ENCODE data around the gene PPP2R2B.
A peak's percentile ranks its signal among the peaks of the same experiment; 100 is the strongest.

PPP2R2B gene

DNA sequence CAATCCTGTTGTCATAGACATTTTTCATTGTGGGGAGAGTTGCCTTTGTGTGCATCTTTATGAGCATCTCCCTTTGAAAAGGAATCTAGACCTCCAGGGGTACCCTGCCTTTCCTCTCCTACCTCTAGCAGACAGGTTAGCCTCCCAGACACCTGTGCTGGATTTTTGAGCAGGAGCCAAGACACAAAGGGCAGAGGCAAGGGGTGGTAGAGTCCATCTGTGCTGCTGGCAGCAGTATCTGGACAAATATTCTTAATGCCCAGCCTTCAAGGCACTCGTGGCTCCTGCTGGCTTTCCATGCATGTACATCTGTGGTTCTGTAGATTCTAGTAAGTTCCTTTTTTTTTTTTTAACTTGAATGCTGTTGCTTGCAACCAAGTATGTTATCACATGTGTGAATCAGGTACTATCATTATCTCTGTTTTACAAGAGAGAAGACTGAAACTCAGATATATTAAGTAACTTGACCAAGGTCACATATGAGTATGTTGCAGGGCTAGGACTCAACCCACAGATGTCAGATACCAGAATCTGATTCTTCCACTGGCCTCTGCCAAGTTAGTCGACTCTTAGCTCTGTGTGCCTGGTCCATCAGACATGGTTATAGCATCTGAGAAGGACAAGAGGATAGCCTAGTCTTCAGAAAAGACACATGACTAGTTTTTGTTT is 329.6 kb downstream of the PPP2R2B start:
- DNase-seq (no peak), ATAC-seq (no peak)

DNA sequence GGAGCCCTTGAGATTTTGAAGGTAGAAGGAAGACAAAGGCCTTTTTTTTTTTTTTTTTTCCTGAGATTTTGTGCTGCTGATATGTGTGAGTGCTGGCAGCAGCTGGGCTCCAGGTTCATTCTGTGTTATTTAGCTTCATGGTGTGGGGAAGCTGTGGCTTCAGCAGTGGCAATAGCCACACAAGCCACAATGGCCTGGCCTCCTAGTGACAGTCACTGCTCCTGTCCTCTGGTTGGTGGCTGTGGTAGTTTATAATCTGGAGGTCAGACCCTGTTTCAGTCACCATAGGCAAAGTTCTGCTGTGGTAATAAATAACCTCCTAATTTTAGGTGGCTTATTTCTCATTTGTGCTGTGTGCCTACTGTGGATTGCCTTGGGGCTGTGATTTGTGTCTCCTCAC is 334.3 kb downstream of the PPP2R2B start:
- DNase-seq: no peak

DNA sequence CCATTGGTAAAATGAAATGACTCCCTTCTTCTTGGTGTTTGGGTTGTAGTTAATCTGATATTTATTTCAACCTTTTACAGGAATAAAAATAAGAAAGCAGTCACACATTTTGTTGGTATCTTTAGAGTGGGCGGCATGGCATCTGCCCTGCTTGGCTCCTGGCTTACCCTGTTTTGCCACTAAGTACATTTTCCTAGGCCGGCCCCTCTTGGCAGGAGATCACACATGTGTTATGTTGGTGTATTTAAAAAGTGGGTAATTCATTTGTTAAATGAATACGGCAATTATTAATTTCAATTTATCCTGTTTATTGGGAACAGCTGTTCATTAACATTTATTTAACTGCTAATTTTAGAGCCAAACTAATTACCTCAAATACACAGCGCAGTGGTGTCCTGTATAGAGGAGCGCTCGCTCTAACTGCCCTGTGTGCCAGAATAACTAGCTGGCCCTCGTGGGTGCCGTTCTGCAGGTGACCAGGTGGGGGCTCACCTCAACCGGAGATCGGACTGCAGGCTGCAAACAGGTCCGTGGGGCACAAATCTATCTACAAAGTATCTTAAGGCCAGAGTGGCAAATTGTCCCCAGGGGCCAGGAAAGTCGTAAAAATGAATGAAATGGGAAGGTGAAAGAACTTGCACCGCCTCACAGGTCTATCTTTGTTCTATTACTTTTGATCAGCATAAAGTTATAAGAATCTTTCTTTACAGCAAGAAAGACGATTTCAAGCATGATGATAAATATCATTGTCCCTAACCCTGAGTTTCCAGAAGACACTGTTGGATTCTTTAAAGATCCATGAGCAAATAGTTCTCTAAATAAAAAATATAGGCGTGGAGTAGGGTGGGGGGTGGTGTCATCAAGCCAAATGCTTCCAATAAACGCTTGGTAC is 336.4 kb downstream of the PPP2R2B start:
- DNase-seq (peak; percentile 76), ATAC-seq (peak; percentile 86)

More for the DNA sequence above, 334.3 kb downstream of the PPP2R2B start:
- no peak for ATAC-seq

DNA sequence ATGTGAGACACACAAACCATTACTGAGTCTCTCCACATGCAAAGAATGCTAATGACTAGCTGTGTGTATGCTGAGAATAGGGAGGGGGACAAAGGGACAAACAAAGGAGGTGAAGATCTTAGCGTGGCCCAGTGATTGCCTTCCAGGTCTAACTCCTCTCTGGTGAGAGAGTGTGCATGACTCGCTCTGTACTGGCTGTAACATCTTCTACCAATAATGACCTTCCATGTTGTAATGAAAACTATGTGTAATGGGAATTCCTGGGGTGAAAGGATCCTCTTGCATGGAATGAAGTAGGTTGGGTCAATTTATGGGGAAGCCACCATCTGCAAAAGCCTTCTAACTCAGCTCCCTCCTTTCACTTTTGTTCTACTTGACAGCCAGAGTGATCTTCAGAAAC is 338.1 kb downstream of the PPP2R2B start:
- DNase-seq: no peak
- no peak for ATAC-seq

DNA sequence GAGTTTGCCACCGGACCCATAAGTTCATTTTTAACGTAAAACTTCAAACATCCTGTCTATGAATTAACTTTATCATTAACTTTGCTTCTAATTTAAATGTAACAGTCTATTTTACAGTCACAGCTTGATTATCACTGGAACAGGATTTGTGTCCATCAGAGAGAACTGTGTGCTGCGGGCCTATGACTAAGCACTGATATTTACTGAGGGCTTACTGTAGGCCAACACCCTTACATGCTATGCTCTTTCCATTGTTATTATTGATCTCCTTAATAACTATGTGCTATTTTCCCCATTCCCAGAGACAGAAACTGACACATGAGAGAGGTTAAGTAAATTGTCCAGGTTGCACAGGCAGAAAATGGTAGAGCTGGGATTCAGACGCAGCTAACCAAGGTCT is 338.6 kb downstream of the PPP2R2B start:
- DNase-seq (no peak), ATAC-seq (no peak)

DNA sequence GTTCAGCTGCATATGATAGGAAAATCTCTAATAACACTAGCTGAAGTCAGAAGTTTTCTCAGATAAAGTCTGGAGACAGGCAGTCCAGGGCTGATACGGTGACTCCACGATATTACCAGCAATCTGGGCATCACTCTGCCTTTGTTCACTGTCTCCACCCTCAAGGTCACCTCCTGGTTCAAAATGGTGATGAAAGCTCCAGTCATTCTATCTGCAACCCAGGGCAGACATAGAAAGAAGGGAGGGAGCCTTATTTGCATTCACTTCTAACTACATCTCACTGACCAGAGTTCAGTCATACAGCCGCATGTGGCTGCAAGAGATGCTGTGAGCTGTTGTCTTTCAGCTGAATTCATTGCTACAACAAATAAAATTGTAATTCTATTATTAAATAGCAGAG is 340.1 kb downstream of the PPP2R2B start:
- ATAC-seq: no peak

DNA sequence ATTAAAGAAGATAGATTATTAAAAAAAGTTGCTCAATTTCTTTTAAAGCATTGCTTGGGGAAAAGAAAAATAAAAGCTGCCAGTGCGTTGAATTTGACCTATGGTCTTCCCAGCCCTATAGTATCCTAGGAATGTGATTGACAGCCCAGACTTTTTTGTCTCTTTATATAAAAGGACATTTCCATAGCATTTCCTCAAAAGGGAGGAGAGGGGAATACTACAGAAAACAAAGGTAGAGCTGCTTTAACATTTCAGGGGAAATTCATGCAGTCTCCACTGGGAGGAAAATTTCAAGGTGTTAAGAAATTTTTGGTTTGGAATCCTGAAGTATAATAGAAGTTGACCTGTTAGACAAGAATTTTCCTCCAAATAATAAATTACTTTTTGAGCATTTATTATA is 344.7 kb downstream of the PPP2R2B start:
- ATAC-seq: no peak
- DNase-seq: no peak

More for the DNA sequence above, 340.1 kb downstream of the PPP2R2B start:
- no peak for DNase-seq

DNA sequence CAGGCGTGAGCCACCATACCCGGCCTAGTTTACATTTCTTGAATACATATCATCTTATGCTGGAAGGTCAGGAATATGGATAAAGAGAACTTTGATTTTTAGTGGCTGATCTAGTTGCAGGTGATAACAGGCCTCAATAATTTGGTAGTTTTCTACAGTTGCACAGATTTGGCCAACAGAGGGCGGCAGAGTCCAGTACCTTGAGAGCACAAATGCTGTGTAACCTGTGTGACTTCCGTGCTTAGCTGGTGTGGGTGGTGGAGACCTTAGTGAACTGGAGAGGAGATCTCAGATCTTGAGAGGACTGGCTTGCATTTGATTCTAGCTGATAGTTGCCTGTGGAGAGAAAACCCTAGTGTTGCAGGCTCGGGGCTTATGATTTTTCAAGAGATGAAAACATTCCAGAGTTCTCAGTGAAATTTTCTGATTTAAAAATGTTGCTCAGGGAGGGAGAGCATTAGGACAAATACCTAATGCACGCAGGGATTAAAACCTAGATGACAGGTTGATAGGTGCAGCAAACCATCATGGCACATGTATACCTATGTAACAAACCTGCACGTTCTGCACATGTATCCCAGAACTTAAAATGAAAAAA is 345.2 kb downstream of the PPP2R2B start:
- peak; percentile 79 for DNase-seq
- ATAC-seq: peak; percentile 92

Data from stimulated activated naive CD8-positive, alpha-beta T cell treated with anti-CD3 and anti-CD28 coated beads, Interleukin-15, Interleukin-2, amounts not matched to agents 100 U/mL and 50 U/mL, for 24 hours (primary cell).